Body of pancreas (tissue), 4 donors: Measurements from ENCODE around the gene ACOT9.

Experiments used
- POLR2A ChIP-seq, 3 donors: fragments of 450-650 bp; IDR thresholded peaks; one replicate each; pipeline ENCODE4 v1.6.1; 2016; ENCODE audit warnings: antibody characterized with exemption in 3 of 3, mild to moderate bottlenecking in 2 of 3
- TF ChIP-seq, protein P1 (sequence below), 7 experiments: fragments of 450-650 bp in 4 of 7; fragments of 200-600 bp in 3 of 7; sonication (generic) in 3 of 7; IDR thresholded peaks; one replicate each; pipeline ENCODE4 v1.5.1; 2016 to 2019; ENCODE audit warnings: antibody characterized with exemption in 7 of 7

GRCh38 chrX:23782863-23783588 is 40.0 kb upstream of the ACOT9 start, which contains the start of gene SAT1:
- TF ChIP-seq, protein P1, sequence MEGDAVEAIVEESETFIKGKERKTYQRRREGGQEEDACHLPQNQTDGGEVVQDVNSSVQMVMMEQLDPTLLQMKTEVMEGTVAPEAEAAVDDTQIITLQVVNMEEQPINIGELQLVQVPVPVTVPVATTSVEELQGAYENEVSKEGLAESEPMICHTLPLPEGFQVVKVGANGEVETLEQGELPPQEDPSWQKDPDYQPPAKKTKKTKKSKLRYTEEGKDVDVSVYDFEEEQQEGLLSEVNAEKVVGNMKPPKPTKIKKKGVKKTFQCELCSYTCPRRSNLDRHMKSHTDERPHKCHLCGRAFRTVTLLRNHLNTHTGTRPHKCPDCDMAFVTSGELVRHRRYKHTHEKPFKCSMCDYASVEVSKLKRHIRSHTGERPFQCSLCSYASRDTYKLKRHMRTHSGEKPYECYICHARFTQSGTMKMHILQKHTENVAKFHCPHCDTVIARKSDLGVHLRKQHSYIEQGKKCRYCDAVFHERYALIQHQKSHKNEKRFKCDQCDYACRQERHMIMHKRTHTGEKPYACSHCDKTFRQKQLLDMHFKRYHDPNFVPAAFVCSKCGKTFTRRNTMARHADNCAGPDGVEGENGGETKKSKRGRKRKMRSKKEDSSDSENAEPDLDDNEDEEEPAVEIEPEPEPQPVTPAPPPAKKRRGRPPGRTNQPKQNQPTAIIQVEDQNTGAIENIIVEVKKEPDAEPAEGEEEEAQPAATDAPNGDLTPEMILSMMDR (IDR thresholded peaks at IDR 0.05) = peak; percentile 55 to 89 (median 75)
- peak; percentile 95 to 99 (median 99) for TF ChIP-seq POLR2A (IDR thresholded peaks at IDR 0.05)
